DMS153 (cell line): ENCODE measurements around the gene TMEM60.
"Not testable (repeated sequence)": the region's sequence is repeated elsewhere in the genome, so short reads cannot be mapped to it uniquely, and the experiment has no call there.

ENCODE experiments used
- DNase-seq: peaks from one replicate; lab custom pipeline; 2025; lab: John Stamatoyannopoulos, UW

Gene TMEM60, protein sequence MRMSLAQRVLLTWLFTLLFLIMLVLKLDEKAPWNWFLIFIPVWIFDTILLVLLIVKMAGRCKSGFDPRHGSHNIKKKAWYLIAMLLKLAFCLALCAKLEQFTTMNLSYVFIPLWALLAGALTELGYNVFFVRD

DNA sequence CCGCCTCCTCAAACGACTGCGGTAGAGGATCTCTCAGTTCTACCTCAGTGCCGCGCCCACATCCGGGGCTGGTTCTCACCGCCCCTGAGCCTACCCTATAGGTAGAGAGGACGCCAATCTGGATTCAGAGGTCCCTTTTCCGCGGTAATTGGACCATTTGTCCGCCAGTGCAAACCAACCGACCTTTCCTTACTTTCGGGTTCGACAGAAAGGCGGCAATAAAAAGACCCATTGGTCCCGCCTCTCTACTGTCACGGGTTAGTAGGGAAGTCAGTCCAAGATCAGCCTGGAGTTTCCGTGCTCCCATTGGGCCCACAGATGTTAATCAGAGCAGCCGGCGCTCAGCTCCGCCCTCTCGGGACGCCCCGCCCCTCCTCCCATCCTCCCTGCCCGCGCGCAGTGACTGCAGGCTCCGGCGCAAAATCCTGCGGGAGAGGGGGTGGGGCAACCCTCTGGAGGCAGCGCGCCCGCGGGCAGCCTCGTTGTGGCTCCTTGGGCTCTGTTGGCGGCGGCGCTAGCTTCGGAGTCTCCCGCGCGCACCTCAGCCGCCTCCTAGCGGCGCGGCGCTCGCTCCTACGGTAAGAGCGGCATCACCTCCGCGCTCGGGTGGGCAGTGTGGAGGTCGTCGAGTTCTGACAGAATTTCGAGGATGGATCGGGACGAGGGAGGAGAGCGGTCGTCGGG lies at the start of gene TMEM60, which contains the start of gene PHTF2:
Gene TMEM60 (minus strand): TSS at position 41 of the 684 bp plus-strand sequence. CDS start 4,061 bp downstream, outside the sequence.
Gene PHTF2 (plus strand): TSS at position 380 of the 684 bp plus-strand sequence.
- peak; percentile 100 for DNase-seq

DNA sequence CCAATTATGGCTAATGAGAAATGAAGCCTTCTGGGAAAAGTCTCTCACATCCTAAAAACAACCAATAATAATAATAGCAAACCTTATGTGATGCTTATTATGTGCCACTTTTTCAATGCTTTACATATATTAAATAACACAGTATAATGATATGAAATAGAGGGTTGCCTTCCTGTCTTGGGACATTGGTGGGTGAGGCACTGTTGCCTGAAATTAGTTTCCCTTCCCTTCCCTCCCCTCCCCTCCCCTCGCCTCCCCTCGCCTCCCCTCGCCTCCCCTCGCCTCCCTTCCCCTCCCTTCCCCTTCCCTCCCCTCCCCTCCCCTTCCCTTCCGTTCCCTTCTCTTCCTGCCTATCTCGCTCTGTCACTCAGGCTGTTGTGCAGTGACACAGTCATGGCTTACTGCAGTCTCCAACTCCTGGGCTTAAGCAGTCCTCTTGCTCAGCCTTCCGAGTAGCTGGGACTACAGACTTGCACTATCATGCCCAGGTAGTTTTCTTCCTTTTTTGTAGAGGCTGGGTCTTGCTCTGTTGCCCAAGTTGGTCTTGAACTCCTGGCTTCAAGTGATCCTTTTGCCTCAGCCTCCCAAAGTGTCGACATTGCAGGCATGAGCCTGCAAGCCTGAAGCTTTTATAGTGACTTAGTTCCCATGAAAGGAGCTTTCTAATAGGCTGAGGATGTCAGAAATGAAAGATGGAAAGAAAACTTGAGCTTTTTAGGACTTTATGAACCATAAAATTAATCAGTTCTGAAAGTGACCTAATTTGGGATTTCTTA lies 48.3 kb upstream of the TMEM60 start:
- DNase-seq = no peak

DNA sequence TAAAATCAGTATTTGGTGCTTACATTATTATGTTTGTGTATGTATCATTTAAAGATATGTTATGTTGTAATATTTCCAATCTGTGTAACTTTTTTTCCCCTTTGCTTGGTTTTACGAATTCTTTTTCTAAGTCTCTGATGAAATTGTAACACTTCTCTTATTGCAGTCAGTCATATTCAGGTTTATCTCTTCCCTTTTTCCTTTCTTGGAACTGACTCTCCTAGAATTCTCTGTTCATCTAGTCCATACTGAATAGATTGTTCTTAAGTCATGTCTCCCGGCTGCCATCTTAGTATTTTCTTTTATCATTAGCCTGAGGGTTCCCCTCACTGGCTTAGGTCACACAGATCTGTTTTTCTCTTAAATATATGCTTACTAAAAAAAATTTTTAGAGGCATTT lies 45.0 kb upstream of the TMEM60 start:
- DNase-seq = no peak

DNA sequence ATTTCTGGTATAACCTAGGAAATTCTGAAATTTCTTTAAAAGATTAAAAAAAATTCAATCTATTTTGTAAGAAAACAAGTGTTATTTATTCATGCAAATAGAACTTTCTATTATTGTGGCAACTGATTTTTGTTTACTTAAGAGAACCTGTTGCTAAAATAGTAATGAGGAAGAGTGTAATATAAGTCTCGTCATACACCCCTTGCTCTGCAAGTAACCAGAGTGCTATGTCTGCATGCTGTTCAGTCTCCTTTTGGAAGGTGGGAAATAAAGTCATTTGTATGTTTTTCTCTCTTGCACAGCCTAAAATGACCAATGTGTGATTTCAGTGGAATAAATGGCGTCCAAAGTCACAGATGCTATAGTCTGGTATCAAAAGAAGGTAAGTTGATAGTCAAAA lies 41.7 kb upstream of the TMEM60 start:
- DNase-seq = no peak

DNA sequence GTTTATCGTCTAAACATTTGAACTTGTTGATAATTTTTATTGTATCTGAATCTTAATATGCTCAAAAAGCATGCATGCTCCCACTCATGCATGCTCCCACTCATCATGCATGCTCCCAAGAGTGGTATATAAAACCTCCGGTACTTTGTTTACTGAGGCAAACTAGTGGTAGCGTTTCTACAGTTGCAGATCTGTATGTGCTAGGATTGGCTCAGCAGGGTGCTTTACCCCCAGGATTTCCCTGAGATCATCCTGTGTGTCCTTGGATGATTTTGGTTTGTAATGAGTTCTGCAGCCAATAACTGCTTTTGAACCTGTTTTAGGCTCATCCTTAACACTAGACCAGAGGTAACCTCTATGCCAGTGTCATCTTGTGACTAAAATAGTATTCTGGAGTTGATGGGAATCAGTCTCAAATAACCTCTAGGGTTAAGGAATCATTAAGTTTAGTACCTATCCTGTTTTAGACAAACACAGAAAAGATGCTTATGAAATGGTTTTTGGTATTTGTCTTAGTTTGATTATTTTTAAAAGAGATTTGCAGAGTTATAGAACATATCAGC lies 40.8 kb upstream of the TMEM60 start:
- DNase-seq = peak; percentile 7

DNA sequence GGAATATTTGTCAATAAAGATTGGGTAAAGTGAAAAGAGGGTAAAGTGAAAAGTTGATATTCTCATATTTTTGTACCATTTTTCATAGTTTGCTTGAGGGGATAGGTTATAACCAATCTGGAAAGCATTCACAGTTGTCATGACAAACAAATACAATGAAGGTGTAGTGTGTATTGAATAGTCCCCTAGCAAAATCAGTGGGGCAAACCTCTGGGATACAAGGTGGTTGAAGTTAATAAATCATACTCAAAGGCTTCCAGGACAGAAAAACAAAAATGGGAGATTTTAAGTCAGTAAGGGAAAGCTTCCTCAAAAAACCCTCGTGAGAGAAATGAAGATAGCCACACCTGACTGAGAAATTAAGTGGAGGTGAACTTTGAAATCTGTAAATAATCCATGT lies 39.7 kb upstream of the TMEM60 start:
- DNase-seq = no peak

DNA sequence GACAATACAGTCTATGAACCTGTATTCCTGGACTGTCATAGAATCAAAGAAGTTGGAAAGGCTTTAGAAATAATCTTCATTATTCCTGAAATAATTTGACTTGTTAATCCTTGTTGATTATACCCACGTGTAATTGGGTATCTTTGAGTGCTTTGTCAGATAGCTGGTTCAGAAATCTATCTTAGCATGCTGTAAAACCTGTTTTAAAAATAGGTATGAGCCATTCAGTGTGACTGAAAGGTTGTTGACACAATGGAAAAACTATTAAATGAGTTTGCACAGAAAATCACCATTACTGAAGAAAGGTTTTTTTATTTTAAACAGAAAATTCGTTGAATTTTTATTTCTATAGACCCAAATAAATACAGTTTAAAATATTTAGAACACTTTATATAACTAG lies 39.0 kb upstream of the TMEM60 start:
- DNase-seq = peak; percentile 48

DNA sequence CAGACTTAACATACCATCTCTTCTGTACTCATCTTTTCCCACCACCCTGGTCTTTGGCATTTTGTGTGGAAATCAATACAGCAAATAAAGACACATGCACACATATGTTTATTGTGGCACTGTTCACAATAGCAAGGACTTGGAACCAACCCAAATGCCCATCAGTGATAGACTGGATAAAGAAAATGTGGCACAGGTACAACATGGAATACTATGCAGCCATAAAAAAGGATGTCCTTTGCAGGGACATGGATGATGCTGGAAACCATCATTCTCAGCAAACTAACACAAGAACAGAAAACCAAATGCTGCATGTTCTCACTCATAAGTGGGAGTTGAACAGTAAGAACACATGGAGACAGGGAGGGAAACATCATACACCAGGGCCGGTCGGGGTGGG lies 38.2 kb upstream of the TMEM60 start:
- not testable (repeated sequence) for DNase-seq

DNA sequence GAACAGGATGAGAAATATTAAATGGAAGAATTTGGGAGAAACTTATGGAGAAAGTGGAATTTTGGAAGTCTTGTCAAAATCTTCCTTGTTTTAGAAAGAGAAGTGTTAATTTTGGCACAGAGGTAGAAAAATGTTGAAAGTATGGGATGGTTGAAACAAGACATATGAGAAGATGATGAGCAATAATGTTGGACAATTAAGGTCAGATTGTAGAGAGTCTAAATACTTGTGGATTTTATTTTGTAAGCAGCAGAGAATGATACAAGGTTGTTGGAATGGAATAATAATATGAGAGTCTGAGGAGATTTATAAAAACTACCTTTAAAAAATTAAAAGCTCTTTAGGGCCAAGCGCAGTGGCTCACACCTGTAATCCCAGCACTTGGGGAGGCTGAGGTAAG lies 34.9 kb upstream of the TMEM60 start:
- DNase-seq = no peak

DNA sequence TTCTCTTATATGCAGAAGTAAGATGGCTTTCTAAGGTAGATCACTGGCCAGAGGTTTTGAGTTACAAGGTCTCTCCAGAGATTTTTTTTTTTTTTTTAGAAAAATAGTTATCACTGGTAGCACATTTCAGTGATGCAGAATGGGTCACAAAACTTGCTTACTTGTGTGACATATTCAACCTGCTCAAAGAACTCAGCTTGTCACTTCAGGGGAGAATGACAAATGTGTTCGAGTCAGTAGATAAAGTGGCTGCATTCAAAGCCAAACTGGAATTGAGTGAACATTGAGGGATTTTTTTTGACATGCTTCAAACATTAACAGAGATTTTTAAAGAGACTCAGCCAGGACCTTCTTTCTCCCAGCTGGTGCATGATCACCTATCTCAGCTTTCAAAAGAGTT lies 33.7 kb upstream of the TMEM60 start:
- DNase-seq = no peak

DNA sequence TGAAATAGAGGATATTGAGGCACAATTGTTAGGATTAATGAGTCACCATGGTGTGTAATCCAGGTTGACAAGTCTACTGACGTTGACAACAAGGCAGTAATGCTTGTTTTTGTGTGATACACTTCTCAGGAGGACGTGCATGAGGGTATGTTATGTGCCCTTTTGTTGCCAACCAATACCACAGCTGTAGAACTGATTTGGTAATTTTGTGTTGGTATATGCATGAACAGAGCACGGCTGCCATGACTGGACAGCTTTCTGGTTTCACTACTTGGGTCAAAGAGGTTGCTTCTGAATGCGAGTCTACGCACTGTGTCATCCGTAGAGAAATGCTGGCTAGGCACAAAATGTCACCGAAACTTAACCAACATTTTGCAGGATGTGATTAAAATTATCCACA lies 33.2 kb upstream of the TMEM60 start:
- DNase-seq = no peak

DNA sequence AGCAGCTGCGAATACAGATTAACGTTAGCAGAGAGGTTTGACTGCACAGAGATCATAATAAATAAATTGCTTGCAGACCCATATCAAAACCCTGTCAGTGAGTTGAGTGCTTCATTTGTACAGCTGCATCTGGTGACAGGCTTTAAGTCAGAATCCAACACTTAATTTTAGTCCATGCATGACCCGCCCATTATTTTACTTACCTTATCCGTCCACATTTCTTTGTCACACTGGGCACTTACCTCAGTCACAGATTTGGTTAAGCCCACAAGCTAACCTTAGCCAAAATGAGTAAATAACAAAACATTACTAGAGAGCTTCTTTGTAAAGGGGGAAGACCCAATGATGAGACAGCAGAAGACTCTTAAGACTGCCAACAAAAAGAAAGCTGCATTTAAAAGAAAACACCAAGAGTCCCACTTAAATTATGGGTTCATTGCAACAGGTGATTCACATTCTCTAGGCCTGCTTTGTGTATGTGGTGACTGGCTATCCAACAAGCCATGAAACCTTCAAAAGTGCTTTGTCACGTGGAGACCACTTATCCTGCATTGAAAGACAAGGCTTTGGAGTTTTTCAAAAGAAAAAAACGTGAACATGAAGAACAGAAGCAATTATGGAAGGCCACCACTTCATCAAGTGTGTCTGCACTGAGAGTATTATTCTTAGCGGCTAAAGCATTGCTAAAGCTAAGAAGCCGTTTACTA lies 32.6 kb upstream of the TMEM60 start:
- DNase-seq = no peak

DNA sequence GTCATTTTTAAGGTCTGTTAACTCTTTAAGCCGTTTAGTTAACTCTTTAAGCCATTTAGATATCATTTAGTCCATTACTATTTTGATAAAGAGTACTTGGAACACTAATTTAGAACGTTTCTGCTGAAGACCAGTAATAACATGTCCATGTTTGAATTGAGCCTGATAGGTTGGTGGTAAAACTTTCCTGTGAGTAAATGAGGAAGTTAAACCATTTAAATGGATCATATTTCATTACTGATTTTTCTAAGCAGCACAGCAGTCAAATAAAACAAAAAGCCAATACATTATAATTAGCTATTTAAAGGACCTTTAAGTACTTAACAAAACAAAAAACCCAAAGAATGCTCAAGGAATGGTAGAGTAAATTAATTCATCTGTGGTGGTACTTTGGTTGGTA lies 29.8 kb upstream of the TMEM60 start:
- peak; percentile 64 for DNase-seq

DNA sequence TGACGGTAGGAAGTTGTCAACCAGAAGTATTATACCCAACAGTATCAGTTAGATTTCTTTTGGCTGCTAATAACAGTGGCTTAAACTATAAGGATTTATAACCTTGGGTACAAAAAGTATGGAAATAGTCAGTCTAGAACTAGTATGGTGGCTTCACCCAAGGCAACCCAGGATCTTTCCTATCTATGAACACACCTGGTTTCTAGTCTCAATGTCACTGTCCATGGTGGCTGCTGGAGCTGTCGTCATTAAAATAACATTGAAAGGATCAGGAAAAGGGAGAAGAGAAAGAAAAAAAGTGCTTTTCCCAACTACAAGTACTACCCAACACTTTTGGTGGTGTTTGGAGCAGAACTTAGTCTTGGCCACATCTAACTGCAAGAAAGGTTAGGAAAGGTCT lies 28.1 kb upstream of the TMEM60 start:
- DNase-seq = no peak

DNA sequence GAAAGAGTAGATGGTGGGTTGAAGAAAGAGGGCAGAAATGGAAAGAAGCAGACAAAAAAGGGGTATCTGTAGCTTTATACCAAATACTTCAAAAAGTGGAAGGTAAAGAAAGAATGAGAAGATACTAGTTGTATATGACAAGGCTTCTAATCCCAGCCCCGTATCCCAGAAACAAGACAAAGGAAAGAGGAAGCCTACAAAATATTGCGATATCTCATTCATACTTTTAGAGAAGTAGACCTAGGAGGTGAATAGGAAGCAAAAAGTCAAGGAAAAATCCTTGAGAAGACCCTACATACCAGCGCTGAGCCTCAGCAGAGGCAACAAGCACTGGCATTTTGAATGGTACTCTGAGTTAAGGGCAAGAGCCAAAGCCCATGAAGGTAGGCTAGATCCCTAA lies 26.9 kb upstream of the TMEM60 start:
- no peak for DNase-seq

DNA sequence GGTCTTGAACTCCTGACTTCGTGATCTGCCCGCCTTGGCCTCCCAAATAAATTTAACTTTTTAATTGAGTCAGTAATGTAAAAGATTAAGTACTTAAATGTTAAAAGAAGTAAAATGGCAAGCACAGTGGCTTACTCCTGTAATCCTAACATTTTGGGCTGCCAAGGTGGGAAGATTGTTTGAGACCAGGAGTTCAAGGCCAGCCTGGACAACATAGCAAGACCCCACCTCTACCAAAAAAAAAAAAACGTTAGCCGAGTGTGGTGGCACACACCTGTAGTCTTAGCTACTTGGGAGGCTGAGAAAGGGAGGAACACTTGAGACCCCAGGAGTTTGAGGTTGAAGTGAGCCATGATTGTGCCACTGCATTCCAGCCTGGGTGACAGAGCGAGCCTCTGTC lies 26.4 kb upstream of the TMEM60 start:
- DNase-seq = no peak

DNA sequence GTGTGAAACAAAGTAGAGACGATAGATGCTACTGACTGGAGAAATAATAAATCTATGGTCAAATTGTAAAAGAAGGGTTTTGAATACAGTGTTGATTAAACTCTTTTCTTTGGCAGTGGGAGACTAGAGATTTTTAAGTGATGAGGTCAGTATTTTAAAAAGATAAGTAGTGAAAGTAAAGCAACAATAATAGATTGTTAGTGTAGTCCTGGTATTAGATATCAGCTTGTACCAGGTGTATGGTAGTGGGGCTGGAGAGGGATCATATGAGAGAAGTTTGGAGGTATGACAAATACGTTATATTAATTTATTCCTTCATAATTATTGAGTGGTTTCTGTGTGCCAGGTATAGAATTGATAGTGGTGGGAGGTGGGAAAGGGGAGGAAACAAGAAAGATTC lies 25.6 kb upstream of the TMEM60 start:
- no peak for DNase-seq

DNA sequence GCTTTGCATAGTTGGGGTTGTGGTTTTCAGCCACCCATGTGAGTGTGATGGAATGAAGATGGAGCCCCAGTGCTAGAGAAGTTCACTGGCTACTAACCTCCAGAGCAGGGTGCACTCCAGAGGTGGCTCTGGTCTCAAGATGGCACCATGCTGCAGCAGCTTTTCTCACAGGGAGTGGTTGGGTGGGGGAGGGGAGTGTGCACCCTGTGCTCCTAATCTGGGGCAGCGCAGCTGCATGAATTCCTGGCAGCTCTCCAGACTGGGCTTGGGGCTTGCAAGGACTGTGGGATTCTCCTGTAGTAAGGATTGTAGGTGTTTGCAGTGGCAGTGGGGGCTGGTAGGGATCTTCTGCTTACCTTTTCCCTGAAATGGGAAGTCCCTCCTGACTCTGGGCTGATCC lies 24.0 kb upstream of the TMEM60 start:
- DNase-seq = no peak

DNA sequence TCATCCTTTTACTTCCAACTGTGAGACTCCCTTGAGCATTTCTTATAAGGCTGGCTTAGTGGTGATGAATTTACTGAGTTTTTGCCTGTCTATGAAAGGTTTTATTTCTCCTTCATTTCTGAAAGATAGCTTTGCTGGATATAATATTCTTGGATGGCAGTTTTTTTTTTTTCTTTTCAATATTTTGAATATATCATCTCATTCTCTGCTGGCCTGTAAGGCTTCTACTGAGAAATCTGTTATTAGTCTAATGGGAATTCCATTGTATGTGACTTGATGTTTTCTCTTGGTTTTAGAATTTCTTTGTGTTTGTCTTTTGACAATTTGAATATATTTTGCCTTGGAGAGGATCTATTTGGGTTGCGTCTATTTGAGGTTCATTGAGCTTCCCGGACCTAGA lies 22.7 kb upstream of the TMEM60 start:
- DNase-seq = no peak

DNA sequence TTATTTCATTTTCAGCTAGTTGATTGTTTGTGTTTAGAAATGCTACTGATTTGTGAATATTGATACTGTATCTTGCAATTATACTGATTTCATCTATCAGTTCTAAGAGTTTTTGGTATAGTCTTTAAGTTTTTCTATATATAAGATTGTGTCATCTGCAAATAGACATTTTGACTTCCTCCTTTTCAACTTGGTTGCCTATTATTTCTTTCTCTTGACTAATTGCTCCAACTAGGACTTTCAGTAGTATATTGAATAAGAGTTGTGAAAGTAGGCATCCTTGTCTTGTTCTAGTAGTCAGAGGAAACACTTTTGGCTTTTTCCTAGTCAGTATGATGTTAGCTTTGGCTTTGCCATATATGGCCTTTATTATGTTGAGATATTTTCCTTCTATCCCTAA lies 20.8 kb upstream of the TMEM60 start:
- no peak for DNase-seq

DNA sequence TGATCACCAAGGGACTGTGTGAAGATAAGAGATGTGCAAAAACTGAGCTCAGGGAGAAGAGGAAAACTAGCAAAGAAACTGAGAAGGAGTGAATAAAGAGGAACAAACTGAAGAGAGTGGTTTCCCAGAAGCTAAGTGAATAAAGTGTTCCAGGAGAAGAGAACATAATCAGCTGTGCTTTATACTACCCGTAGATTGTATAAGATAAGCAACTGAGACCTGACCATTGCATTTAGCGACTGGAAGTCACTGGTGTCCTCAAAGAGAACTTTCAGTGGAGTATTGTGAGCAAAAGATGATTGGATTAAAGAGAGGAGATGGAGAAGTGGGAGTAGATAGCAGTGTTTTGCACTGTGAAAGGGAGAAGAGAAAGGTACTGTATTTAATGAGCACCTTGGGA lies 14.9 kb upstream of the TMEM60 start:
- DNase-seq = no peak

DNA sequence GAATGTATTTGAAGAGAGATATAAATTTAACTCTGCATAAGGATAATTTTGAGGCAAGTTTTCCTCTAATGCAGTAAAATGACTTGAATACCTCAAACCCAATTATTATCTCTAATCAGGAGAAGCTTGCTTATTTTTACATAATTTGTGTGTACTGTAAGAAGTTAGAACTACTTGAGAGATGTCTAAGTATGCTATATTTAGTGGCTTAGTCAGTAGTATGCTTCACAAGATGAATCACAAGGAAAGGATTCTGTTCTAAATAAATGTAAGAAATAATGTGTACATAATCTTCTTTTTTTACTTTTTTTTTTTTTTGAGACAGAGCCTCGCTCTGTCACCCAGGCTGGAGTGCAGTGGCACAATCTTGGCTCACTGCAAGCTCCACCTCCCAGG lies 14.1 kb upstream of the TMEM60 start:
- no peak for DNase-seq
